K562 (cell line): ENCODE data around the gene NAP1L4. TPM values are rescaled to one million over a fixed set of nuclear protein-coding genes. Genes with fewer than 3 reads are reported as not detected.

Source experiments
- ATAC-seq: fragments of 200-7000 bp; cut with Tn5 transposase; 3 replicates; pipeline ENCODE4 v1.9.1; 2020; ENCODE audit warnings: moderate library complexity
- BruUV-seq: library from RNA; stranded (reverse); fragments of 400-500 nt; replicated peaks from 2 replicates; lab custom pipeline; 2021; lab: Mats Ljungman, UMichigan
- CTCF ChIA-PET: fragments of 300-600 bp; formaldehyde crosslinking; extraction: SDS; loops from one replicate; lab custom pipeline; 2021; ENCODE audit warnings: low intra/inter-chr PET ratio; lab: Yijun Ruan, JAX
- POLR2A ChIA-PET: fragments of 300-600, 350-650 bp; sonication (Branson Sonifier 250); formaldehyde crosslinking; extraction: SDS; loops from one replicate; lab custom pipeline; 2021; ENCODE audit warnings: antibody characterized with exemption, inconsistent platforms; lab: Yijun Ruan, JAX
- DNase-seq, 4 experiments: peaks; one replicate each; pipeline versions ENCODE4 v3.0.0 to v3.0.0-alpha.2; 2011 to 2018; ENCODE audit warnings: low spot score in 3 of 4, mixed read lengths in 3 of 4; ENCODE audit errors: extremely low read depth in 1 of 4
- FAIRE-seq: peaks from 2 replicates; lab custom pipeline; 2011; peaks lifted over from hg19 to GRCh38; lab: Jason Lieb, UNC
- H2AFZ ChIP-seq: 2 replicates; pipeline ENCODE4 v1.6.0; 2011; ENCODE audit warnings: low read depth, low read length, control low read depth, inconsistent platforms
- H3K27ac ChIP-seq: fragments of 200-600 bp; 3 replicates; pipeline ENCODE4 v1.8.0; 2011; ENCODE audit warnings: low read depth, mild to moderate bottlenecking, control low read depth, inconsistent platforms, low read length, moderate library complexity, mixed read lengths; ENCODE audit errors: extremely low read depth
- H3K27me3 ChIP-seq, 2 experiments: fragments of 300-600 bp in 1 of 2; 2 replicates in 1 of 2; 3 replicates in 1 of 2; pipeline versions ENCODE4 v1.6.0 to v1.8.0; 2011; ENCODE audit warnings: inconsistent platforms in 2 of 2, low read length in 2 of 2, mild to moderate bottlenecking in 1 of 2, mixed read lengths in 1 of 2, moderate library complexity in 1 of 2; ENCODE audit not compliant: control insufficient read depth in 2 of 2, insufficient read depth in 2 of 2
- H3K36me3 ChIP-seq: fragments of 300-600 bp; 3 replicates; pipeline ENCODE4 v1.8.0; 2011; ENCODE audit warnings: mild to moderate bottlenecking, low read length, inconsistent platforms; ENCODE audit not compliant: control insufficient read depth, insufficient read depth
- H3K4me1 ChIP-seq, 2 experiments: fragments of 200-600 bp in 1 of 2; replicated peaks in 1 of 2; 2 replicates in 1 of 2; 3 replicates in 1 of 2; pipeline versions ENCODE4 v1.5.1 to v1.8.0; 2011; ENCODE audit warnings: inconsistent platforms in 2 of 2, low read length in 2 of 2, mild to moderate bottlenecking in 1 of 2, mixed read lengths in 1 of 2, moderate library complexity in 1 of 2; ENCODE audit not compliant: control insufficient read depth in 2 of 2, insufficient read depth in 2 of 2
- H3K4me2 ChIP-seq: 2 replicates; pipeline ENCODE4 v1.6.1; 2011; ENCODE audit warnings: low read length, control low read depth, inconsistent platforms, mixed read lengths; ENCODE audit not compliant: insufficient read depth
- H3K4me3 ChIP-seq: fragments of 200-600 bp; sonication (generic), shearing (Covaris generic); 2 replicates; pipeline ENCODE4 v1.5.1; 2016; ENCODE audit warnings: control low read depth, inconsistent platforms
- H3K79me2 ChIP-seq: fragments of 200-600 bp; 3 replicates; pipeline ENCODE4 v1.8.0; 2011; ENCODE audit warnings: low read length, inconsistent platforms; ENCODE audit not compliant: control insufficient read depth, insufficient read depth
- H3K9ac ChIP-seq, 2 experiments: 2 replicates each; pipeline versions ENCODE4 v1.6.0 to v1.6.1; 2011; ENCODE audit warnings: low read depth in 2 of 2, low read length in 2 of 2, control low read depth in 1 of 2, inconsistent platforms in 1 of 2, mild to moderate bottlenecking in 1 of 2, mixed read lengths in 1 of 2; ENCODE audit not compliant: insufficient read depth in 1 of 2
- H3K9me1 ChIP-seq: one replicate; pipeline ENCODE4 v1.6.0; 2011; ENCODE audit warnings: inconsistent platforms, mild to moderate bottlenecking, low read length, moderate library complexity; ENCODE audit not compliant: control insufficient read depth, insufficient read depth
- H3K9me3 ChIP-seq: replicated peaks from 2 replicates; pipeline ENCODE4 v1.5.1; 2011; ENCODE audit warnings: low read depth, low read length, inconsistent platforms; ENCODE audit not compliant: control insufficient read depth, insufficient read depth
- H4K20me1 ChIP-seq: replicated peaks from 2 replicates; pipeline ENCODE4 v1.6.1; 2011; ENCODE audit warnings: low read length, inconsistent platforms, mixed read lengths; ENCODE audit not compliant: control insufficient read depth, insufficient read depth
- C11orf30 ChIP-seq: fragments of 450-650 bp; IDR thresholded peaks from 2 replicates; pipeline ENCODE4 v1.6.1; 2016; ENCODE audit warnings: low read depth, mild to moderate bottlenecking
- CTCF ChIP-seq, 3 experiments: IDR thresholded peaks in 2 of 3; conservative IDR thresholded peaks in 1 of 3; 2 replicates each; pipeline ENCODE4 v1.5.1; 2011 to 2012; ENCODE audit warnings: low read length in 3 of 3, mild to moderate bottlenecking in 3 of 3, control low read depth in 2 of 3, improper control_type of control experiment in 1 of 3, inconsistent platforms in 1 of 3, low read depth in 1 of 3, mixed read lengths in 1 of 3, moderate library complexity in 1 of 3; ENCODE audit not compliant: insufficient read depth in 2 of 3
- DEAF1 ChIP-seq: fragments of 450-650 bp; formaldehyde crosslinking; IDR thresholded peaks from 2 replicates; pipeline ENCODE4 v1.4.0; 2020; ENCODE audit warnings: mild to moderate bottlenecking, moderate library complexity
- DPF2 ChIP-seq: fragments of 450-650 bp; IDR thresholded peaks from 2 replicates; pipeline ENCODE4 v1.6.1; 2016
- ETV5 ChIP-seq: sonication (generic); formaldehyde crosslinking; IDR thresholded peaks from 2 replicates; pipeline ENCODE4 v1.4.0; 2020; ENCODE audit warnings: low read depth, mild to moderate bottlenecking, missing genetic modification reagents
- GATAD2B ChIP-seq: fragments of 450-650 bp; IDR thresholded peaks from 2 replicates; pipeline ENCODE4 v1.6.1; 2017; ENCODE audit warnings: mild to moderate bottlenecking, borderline replicate concordance
- NFIX ChIP-seq: fragments of 250-450 bp; sonication (Bioruptor Pico); IDR thresholded peaks from 2 replicates; pipeline ENCODE4 v1.4.0; 2020; ENCODE audit warnings: low read depth, mild to moderate bottlenecking, moderate library complexity
- PPARD ChIP-seq: fragments of 250-450 bp; sonication (Bioruptor Pico); IDR thresholded peaks from 2 replicates; pipeline ENCODE4 v1.8.0; 2022; ENCODE audit warnings: inconsistent platforms, mild to moderate bottlenecking, moderate library complexity
- PURB ChIP-seq: sonication (generic); formaldehyde crosslinking; IDR thresholded peaks from 2 replicates; pipeline ENCODE4 v1.9.0; 2021; ENCODE audit warnings: low read depth, mild to moderate bottlenecking, missing genetic modification reagents
- SAFB2 ChIP-seq: fragments of 200-400 bp; formaldehyde crosslinking; IDR thresholded peaks from 2 replicates; pipeline ENCODE4 v1.6.1; 2018; ENCODE audit warnings: borderline replicate concordance, low read length, low read depth, moderate library complexity; ENCODE audit not compliant: severe bottlenecking
- SRSF3 ChIP-seq: fragments of 200-400 bp; formaldehyde crosslinking; IDR thresholded peaks from 2 replicates; pipeline ENCODE4 v1.6.1; 2016; ENCODE audit warnings: mild to moderate bottlenecking, low read length, moderate library complexity; ENCODE audit not compliant: insufficient read depth
- ZFP30 ChIP-seq: fragments of 250-450 bp; sonication (Bioruptor Pico); IDR thresholded peaks from 2 replicates; pipeline ENCODE4 v1.8.0; 2022; ENCODE audit warnings: moderate library complexity, mild to moderate bottlenecking, inconsistent platforms, borderline replicate concordance
- ZNF561 ChIP-seq: fragments of 450-650 bp; formaldehyde crosslinking; conservative IDR thresholded peaks from 2 replicates; pipeline ENCODE4 v1.4.0; 2020; ENCODE audit warnings: mild to moderate bottlenecking, moderate library complexity
- ZNF639 ChIP-seq, 2 experiments: fragments of 200-800 bp in 1 of 2; sonication (Bioruptor generic) in 1 of 2; sonication (generic) in 1 of 2; formaldehyde crosslinking in 1 of 2; IDR thresholded peaks in 1 of 2; conservative IDR thresholded peaks in 1 of 2; 2 replicates each; pipeline versions ENCODE4 v1.5.0 to v1.6.1; 2016 to 2020; ENCODE audit warnings: missing compliant biosample characterization in 1 of 2, missing genetic modification characterization in 1 of 2, missing genetic modification reagents in 1 of 2
- WGBS: fragments of 100-300 bp; shearing (Covaris generic); methylation state at CpG from one replicate; pipeline ENCODE4 v1.1.6; 2016; ENCODE audit warnings: low coverage, mixed read lengths; ENCODE audit not compliant: insufficient coverage; ENCODE audit errors: missing lambda C conversion rate; 5-methylcytosine and 5-hydroxymethylcytosine counted together
- in situ Hi-C: fragments of 300-500 bp; cut with MboI; formaldehyde crosslinking; loops from 4 replicates; pipeline ENCODE4 v1.15.0; 2018; ENCODE audit warnings: inconsistent platforms, mixed read lengths
- intact Hi-C: fragments of 100-400 bp; cut with micrococcal nuclease; formaldehyde crosslinking; loops from 2 replicates; pipeline ENCODE4 v1.14.2; 2022
- polyA plus RNA-seq, 8 experiments: library from polyadenylated mRNA; depleted of rRNA in 4 of 8; stranded (reverse) in 5 of 8; unstranded in 3 of 8; fragments of >200 nt; fragmentation: Nextera tagmentation in 2 of 8; fragmentation: Illumina TruSeq in 1 of 8; extraction: Ambion mirVana in 2 of 8; extraction: Trizol in 1 of 8; gene quantifications; 2 replicates each; pipeline versions ENCODE4 v1.2.1 to v1.2.3, GENCODE V29; 2011 to 2014; ENCODE audit warnings: inconsistent platforms in 1 of 8, missing spikeins in 1 of 8
- total RNA-seq, 7 experiments: library from RNA; depleted of rRNA in 6 of 7; stranded (reverse); fragments of >200 nt in 6 of 7; fragmentation: Illumina TruSeq in 2 of 7; extraction: Trizol in 2 of 7; gene quantifications; 2 replicates each; pipeline versions ENCODE4 v1.2.1 to v1.2.3, GENCODE V29; 2011 to 2021; ENCODE audit warnings: low replicate concordance in 1 of 7

Gene NAP1L4
- total and polyA plus RNA-seq, 9 of the 15 experiments (the other 6 are each of a cell fraction or from before 2014, with no cell fraction given): 34.1 to 237 (median 179) TPM

GRCh38 chr11:3037040-3037944, 45.2 kb upstream of the NAP1L4 start:
- FAIRE-seq (peak; percentile 69), DNase-seq (peak; percentile 58 to 81 (median 62)), ATAC-seq (peak; percentile 95)
- ChIA-PET CTCF (interaction anchor here (0.8 to 4.2 kb wide), 3 partner anchors 53 to 372 kb away, joined by 3 to 68 read pairs (median 11); no protein-coding TSS in a partner anchor), POLR2A (interaction anchor here (0.6 to 2.8 kb wide), 8 partner anchors 8 to 54 kb away, joined by 3 to 12 read pairs (median 4); partner anchors contain the start of gene CARS1)
- Histone ChIP-seq H3K36me3 (peaks cover 83% of the 10 kb centered on the region), H3K9me1 (no peaks in the 10 kb centered on the region), H3K27me3 (no peaks in the 10 kb centered on the region), H4K20me1 (peaks cover 21% of the 10 kb centered on the region; the same call in 1 of the 2 replicates), H3K9me3 (no peaks in the 10 kb centered on the region), H3K4me3 (no peak overlapping the region), H3K4me1 (no peaks in the 10 kb centered on the region; a peak in 1 of 5 replicates), H2AFZ (no peak overlapping the region), H3K9ac (no peak overlapping the region), H3K4me2 (no peak overlapping the region), H3K79me2 (no peaks in the 10 kb centered on the region), H3K27ac (no peak overlapping the region)
- no TSS peak for BruUV-seq
- in situ Hi-C loops: no loop called here
- intact Hi-C loops: loop anchor here (1.0 to 5.0 kb wide), 2 partner anchors 54 to 175 kb away; no protein-coding TSS in a partner anchor
- WGBS: 54% methylated on average over 22 of the region's 24 CpGs
- TF ChIP-seq ZNF639 (CRISPR knock-in tag; conservative IDR thresholded peaks at IDR 0.05 in 1 of 2, IDR thresholded peaks at IDR 0.05 in 1 of 2) (no peak), PURB (CRISPR knock-in tag) (no peak), ZFP30 (CRISPR knock-in tag) (no peak), PPARD (CRISPR knock-in tag) (no peak), ETV5 (CRISPR knock-in tag) (no peak), CTCF (IDR thresholded peaks at IDR 0.05 in 2 of 3, conservative IDR thresholded peaks at IDR 0.05 in 1 of 3; ENCODE audit: insufficient read depth in 2 of 3, low read depth in 1 of 3, low read length in 3 of 3) (peak; percentile 83 to 88 (median 88)), DPF2 (no peak), SRSF3 (no peak), SAFB2 (no peak), NFIX (CRISPR knock-in tag) (no peak), ZNF561 (CRISPR knock-in tag) (no peak), DEAF1 (CRISPR knock-in tag) (peak; percentile 49; the same call in 1 of the 2 replicates), C11orf30 (peak; percentile 60), GATAD2B (no peak)
